NCI-H2107 treated with DMSO at 0.1 percent for 48 hours (cell line): ENCODE results near the gene SALL3.

Source experiments
- DNase-seq: peaks from one replicate; lab custom pipeline; 2025; ENCODE audit not compliant: unreplicated experiment; lab: John Stamatoyannopoulos, UW

The SALL3 gene

GRCh38 chr18:78980279-78980771 lies 707 bp downstream of the SALL3 start:
- no peak for DNase-seq

- no peak for DNase-seq
These were observed 1.3 kb downstream of the SALL3 start for GRCh38 chr18:78980777-78981380.

- no peak for DNase-seq
These were observed 1.8 kb downstream of the SALL3 start for GRCh38 chr18:78981394-78981831.

DNA sequence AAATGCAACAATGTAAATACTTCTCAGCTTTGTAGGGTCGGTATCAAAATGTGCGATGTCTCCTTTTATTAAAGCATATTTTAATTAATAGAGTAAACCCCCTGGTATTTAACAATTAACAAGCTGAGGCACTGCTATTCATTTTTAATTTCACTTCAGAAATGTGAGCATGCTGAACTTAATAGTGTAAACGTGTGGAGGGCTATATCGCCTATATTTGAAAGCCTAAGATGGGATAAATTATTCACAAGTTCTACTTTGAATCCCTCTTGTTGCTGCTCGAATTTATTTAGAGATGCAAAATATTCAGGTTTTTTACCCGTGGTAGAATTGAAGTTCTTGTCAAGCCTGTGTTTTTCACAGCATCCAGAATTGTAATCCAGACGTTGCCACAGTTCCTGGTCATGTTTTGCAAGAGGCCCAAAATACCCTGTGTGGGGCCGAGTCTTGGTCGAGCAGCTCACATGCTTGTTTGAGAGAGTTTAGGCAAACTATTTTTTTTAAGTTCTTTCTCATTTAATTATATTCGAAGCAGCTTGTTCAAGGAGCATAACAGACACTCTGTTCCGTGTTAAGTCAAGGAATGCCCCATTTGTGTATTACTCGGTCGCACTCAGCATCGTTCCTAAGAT lies 2.5 kb downstream of the SALL3 start:
- no peak for DNase-seq

DNA sequence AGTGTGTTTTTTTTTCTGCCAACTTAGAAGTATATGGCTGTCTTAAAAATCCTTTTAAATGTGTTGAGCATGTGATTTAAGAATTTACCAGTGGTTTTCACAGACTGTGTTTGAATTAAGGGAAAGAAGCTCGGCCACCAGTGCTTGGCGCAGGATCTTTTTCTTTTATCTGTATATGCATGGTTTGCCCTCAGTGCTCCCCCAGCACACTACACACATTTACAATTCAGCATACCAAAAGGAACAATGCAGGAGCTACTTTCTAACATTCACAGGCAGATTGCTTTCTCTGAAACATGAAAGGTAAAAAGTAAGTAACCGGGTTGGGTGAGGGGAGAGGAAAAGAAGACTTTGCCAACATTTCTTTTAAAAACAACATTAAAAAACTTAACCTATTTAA lies 3.9 kb downstream of the SALL3 start:
- no peak for DNase-seq

DNA sequence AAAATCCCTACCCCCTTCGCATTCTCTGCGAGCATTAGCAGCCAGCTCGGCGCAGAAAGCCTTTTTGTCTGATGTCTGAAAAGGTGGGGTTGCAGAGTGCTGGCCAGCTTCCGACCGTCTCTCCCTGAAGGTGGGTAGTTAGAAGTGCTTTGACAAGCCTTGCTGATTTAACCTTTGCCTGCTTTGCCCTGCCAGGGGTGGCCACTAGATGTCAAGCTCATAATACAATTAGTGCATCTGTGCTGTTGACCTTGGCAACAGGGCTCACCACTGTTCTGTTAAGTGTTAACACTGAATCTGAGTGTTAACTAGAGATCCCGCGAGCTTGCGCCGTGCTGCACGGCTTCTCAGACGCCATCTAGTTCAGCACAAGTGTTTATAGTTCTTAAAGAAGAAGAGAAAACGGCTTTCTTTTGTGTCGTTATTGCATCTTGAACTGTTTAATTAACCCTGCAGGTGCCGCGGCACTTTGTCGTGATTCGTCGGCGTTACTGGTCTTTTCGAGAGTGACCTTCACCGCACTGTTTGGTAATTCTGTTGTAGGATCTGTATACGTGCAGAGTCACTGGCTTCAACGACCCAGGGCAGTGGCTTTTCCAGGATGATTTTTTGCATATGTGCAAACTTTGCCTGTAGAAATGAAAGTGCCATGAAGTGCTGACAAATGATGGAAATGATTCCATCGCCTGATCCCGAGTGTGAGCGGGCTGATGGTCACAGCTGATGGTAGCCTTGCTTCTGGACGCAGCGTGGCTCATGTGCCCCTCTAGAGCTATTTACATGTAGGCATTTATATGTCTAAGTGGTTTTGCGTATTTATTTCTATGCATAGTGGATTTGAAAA lies 5.5 kb downstream of the SALL3 start:
- no peak for DNase-seq

DNA sequence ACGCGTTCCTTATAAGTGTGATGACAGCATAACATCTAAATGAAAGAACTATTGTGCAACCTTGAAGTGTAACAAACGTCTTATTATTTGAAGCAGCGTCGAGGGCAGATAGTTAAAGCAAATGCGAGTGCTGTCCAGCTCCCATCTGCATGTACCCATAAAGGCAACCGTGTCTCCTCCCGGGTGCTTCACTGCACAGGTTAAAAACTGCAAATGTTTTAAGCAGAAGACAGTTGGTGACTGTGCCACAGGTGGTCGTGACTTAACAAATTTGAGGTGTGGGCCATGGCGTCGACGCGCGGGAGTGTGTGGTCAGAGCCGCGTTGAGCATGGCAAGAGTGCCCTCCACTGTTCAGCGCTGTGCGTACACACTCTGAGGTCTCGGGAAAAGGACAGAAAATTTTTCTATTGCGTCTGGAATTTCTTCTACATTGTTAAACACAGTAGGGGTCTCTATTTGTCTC lies 6.4 kb downstream of the SALL3 start:
- peak; percentile 78 for DNase-seq

DNA sequence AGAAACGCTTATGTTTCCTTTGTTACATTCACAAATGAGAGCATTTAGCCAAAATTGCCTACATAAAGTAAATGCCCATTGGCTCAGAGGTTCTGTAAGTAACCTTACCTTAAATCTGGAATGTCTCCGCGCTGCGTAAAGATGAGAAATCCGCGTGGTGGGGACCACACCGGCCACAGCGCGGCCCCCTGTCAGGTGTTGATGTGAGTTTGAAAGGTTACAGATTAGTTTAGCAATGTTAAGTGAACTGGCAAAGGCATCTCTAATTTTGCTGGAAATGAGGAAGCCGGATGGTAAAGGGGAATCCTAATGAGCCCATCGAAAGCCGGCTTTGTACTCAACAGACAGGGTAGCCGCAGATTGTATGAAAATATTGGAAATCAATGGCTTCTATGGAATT lies 11.8 kb downstream of the SALL3 start:
- no peak for DNase-seq

GRCh38 chr18:78992041-78993011 lies 12.7 kb downstream of the SALL3 start:
- DNase-seq: no peak

DNA sequence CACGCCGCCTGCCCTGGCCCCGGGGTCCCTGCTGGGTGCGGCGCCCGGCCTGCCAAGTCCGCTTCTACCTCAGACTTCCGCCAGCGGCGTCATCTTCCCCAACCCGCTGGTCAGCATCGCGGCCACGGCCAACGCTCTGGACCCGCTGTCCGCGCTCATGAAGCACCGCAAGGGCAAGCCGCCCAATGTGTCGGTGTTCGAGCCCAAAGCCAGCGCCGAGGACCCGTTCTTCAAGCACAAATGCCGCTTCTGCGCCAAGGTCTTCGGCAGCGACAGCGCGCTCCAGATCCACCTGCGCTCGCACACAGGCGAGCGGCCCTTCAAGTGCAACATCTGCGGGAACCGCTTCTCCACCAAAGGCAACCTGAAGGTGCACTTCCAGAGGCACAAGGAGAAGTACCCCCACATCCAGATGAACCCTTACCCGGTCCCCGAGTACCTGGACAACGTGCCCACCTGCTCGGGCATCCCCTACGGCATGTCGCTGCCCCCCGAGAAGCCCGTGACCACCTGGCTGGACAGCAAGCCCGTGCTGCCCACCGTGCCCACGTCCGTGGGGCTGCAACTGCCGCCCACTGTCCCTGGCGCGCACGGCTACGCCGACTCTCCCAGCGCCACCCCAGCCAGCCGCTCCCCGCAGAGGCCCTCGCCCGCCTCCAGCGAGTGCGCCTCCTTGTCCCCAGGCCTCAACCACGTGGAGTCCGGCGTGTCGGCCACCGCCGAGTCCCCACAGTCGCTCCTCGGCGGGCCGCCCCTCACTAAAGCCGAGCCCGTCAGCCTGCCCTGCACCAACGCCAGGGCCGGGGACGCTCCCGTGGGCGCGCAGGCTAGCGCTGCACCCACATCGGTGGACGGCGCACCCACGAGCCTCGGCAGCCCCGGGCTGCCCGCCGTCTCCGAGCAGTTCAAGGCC lies 13.7 kb downstream of the SALL3 start:
- DNase-seq: no peak

GRCh38 chr18:78994000-78994399 lies 14.4 kb downstream of the SALL3 start:
- no peak for DNase-seq

GRCh38 chr18:78994531-78994930 lies 14.9 kb downstream of the SALL3 start:
- DNase-seq: no peak

- no peak for DNase-seq
These were observed 15.5 kb downstream of the SALL3 start for GRCh38 chr18:78994977-78995582.

DNA sequence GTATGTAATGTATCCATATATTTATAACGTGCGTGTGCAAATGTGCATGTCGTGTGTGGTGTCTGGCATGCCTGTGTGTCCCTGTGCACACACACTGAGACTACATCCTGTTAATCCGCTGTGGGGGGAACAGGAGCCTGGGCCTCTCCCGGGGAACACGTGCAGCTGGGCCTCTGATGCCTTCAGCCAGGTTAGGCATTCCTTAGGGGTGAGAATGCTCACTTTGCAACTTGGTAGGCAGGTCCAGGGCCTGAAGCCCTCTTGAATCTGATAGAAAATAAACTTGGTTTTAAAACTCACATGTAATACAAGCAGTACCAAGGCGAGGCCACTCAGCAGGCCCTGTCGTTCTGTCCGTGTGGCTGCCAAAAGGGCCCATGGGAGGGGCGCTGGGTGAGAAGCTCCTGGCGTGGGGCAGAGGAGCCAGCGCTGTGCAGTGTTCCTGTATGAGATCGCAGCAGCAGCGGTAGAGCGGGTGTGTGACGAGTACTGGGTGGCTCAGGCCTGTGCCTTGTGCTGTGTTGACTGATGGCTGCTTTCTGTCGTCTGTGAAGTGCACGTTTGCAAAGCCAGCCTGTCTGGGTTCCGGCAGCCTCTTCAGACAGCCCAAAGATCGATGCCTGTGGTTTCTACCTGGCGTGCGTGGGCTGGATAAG lies 16.2 kb downstream of the SALL3 start:
- peak; percentile 91 for DNase-seq

- DNase-seq: no peak
These were observed 17.3 kb downstream of the SALL3 start for GRCh38 chr18:78996741-78997490.

DNA sequence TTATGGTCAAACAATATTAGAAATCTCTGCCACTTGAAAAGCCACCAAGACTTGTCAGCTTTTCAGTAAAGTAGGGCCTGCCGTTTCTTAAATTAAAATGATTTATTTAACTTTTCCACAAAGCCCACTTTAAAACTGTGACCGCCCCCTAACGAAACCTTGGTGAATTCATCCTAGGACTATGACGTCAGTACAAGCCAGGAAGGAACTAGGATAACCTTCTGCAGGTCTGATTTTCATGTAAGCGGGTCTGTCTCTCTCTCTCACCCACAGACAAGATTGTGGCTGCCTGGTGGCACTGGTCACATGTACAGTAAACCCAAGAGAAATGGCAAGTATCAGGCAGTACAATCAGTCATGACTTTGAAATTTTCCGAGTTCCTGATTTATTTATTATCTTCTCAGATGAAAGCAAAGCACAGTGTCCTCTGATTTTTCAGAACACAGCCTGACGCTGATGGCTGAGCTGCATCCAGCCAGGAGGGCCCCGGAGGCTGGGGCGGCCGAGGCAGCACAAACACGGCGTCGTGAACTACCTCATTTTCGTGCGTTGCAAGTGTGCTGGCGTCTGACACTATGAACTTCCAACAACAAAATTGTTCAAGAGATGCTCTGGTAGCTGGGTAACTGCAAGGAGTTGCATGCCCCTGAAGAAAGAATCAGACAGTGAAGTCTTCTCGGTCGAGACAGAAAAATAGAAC lies 18.9 kb downstream of the SALL3 start:
- no peak for DNase-seq

DNA sequence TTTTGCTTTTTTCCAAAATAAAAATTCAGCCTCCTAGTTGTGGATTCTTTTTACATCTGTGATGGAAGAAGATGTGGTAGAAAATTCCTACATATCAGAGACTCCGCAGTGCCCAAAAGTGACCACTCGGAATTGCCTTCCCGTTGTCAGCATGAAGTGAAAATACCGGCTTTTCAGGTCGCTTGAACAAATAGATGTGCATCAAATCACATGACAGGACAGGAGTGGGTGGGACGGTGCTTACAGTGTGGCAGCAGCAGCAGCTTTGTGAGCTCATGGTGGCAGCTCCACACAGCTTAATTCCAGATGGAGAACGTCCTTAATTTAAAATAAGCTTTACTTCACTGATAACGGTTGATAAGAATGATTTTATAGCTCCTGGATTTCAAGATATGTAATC lies 20.3 kb downstream of the SALL3 start:
- no peak for DNase-seq
